ENCODE measurements around the gene COL5A1.

GRCh38 chr9:134720796-134721195 is 79.2 kb downstream of the COL5A1 start:
- no peak for TF ChIP-seq CTCF (conservative IDR thresholded peaks at IDR 0.05)
- TF ChIP-seq ZFX (IDR thresholded peaks at IDR 0.05): no peak

Data from C4-2B (cell line).